Measurements from ENCODE around the gene SMARCD2. TPM values are rescaled to one million over a fixed set of nuclear protein-coding genes. Genes with fewer than 3 reads are reported as not detected.
"Not testable (repeated sequence)": the region's sequence is repeated elsewhere in the genome, so short reads cannot be mapped to it uniquely, and the experiment has no call there.

The SMARCD2 gene
- 56.0 TPM for total RNA-seq

- H3K27me3 ChIP-seq (ENCODE audit: insufficient read depth, low read length): no peaks in the 10 kb centered on the region
- no peaks in the 10 kb centered on the region for H3K9me3 ChIP-seq (ENCODE audit: low read depth, low read length)
- H3K4me1 ChIP-seq (ENCODE audit: insufficient read depth, low read length): peaks cover 54% of the 10 kb centered on the region
- H3K4me3 ChIP-seq (ENCODE audit: low read length): peak within 1 kb of the TSS; percentile 80
Measured at GRCh38 chr17:63842540-63843386, at the start of gene SMARCD2. SMARCD2 (minus strand) TSS chr17:63842685; CDS start chr17:63842674, 11 bp downstream.

GRCh38 chr17:63889026-63889848 is 46.8 kb upstream of the SMARCD2 start:
- not testable (repeated sequence) for H3K9me3 ChIP-seq (ENCODE audit: low read depth, low read length); H3K27me3 ChIP-seq (ENCODE audit: insufficient read depth, low read length); H3K4me3 ChIP-seq (ENCODE audit: low read length); H3K4me1 ChIP-seq (ENCODE audit: insufficient read depth, low read length)

GRCh38 chr17:63885119-63885518 is 42.6 kb upstream of the SMARCD2 start:
- not testable (repeated sequence) for H3K4me1 ChIP-seq (ENCODE audit: insufficient read depth, low read length); H3K4me3 ChIP-seq (ENCODE audit: low read length); H3K9me3 ChIP-seq (ENCODE audit: low read depth, low read length); H3K27me3 ChIP-seq (ENCODE audit: insufficient read depth, low read length)

DNA sequence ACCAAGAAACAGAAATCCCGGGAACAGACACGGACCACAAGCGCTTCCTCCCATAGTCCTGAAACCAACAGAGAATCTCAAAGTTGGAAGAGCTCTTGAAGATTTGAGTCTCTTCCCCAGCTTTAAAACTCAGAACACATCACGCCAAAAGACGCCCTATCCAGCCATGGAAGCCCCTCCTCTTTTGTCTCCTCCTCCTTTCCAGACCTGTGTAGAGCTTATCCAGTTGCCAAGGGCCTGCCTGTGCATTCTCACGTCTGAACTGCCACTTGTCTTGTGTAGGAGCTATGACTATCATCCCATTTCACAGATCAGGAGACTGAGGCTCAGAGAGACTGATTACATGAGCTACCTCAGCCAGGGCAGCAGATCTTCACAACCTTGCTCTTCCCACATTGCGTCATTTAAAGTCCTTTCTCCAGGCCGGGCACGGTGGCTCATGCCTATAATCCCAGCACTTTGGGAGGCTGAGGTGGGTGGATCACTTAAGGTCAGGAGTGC is 40.2 kb upstream of the SMARCD2 start:
- H3K9me3 ChIP-seq (ENCODE audit: low read depth, low read length); H3K27me3 ChIP-seq (ENCODE audit: insufficient read depth, low read length); H3K4me3 ChIP-seq (ENCODE audit: low read length); H3K4me1 ChIP-seq (ENCODE audit: insufficient read depth, low read length): not testable (repeated sequence)

DNA sequence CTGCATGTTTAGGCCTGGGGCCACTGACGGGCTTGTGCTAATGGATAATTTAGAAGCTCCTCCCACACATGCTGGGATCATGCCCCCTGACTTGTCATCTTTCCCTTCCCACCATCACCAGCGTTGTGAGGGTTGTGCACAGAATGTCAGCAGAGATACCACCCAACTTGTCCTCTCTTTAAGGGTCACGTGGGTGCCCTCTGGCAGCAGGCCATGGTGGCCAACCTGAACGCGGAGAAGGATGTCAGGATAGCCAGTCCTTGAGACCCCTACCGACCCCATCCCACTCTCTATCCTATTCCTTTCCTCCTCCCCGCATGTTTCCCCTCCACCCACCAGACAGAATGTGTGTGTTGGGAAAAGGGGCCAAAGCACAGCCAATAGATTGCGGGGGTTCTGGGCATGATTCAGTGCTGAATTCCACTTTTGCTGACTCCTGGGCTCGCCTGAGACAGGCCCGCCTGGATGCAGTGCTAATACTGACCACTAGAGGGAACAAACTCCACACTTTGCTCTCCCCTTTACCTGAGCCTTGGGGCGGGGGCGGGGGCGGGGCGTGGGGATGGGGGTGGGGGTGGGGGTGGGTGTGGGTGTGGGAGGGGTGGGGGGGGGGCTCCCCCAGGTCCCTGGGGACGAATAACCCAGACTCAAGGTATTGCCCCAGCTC is 39.6 kb upstream of the SMARCD2 start, which contains the start of gene GH2:
GH2 (minus strand) TSS at position 10 of the 667 bp plus-strand sequence. CDS start 143 bp downstream, outside the sequence.
- Histone ChIP-seq H3K4me3 (ENCODE audit: low read length) (no peak within 1 kb of the TSS), H3K27me3 (ENCODE audit: insufficient read depth, low read length) (no peaks in the 10 kb centered on the region), H3K9me3 (ENCODE audit: low read depth, low read length) (no peaks in the 10 kb centered on the region), H3K4me1 (ENCODE audit: insufficient read depth, low read length) (no peaks in the 10 kb centered on the region)

DNA sequence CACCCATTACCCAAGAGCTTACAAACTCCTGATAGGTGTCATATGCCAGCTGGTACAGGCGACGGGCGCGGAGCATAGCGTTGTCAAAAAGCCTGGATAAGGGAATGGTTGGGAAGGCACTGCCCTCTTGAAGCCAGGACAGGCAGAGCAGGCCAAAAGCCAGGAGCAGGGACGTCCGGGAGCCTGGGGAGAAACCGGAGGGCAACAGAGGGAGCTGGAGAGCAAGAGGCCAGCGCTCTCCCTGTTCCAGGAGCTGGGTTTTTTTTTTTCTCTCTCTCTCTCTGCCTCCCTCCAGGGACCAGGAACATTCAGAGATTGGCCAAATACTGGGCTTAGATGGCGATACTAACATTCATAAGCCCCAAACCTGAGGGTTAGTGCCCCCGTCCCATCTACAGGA is 38.9 kb upstream of the SMARCD2 start:
- not testable (repeated sequence) for H3K4me1 ChIP-seq (ENCODE audit: insufficient read depth, low read length); H3K27me3 ChIP-seq (ENCODE audit: insufficient read depth, low read length); H3K4me3 ChIP-seq (ENCODE audit: low read length); H3K9me3 ChIP-seq (ENCODE audit: low read depth, low read length)

- no peak overlapping the region for H3K4me3 ChIP-seq (ENCODE audit: low read length)
- no peaks in the 10 kb centered on the region for H3K4me1 ChIP-seq (ENCODE audit: insufficient read depth, low read length)
- H3K9me3 ChIP-seq (ENCODE audit: low read depth, low read length): no peaks in the 10 kb centered on the region
- no peaks in the 10 kb centered on the region for H3K27me3 ChIP-seq (ENCODE audit: insufficient read depth, low read length)
Measured at GRCh38 chr17:63880706-63881105, 38.2 kb upstream of the SMARCD2 start.

GRCh38 chr17:63878413-63878812 is 35.9 kb upstream of the SMARCD2 start:
- H3K4me1 ChIP-seq (ENCODE audit: insufficient read depth, low read length); H3K4me3 ChIP-seq (ENCODE audit: low read length); H3K27me3 ChIP-seq (ENCODE audit: insufficient read depth, low read length); H3K9me3 ChIP-seq (ENCODE audit: low read depth, low read length): not testable (repeated sequence)

DNA sequence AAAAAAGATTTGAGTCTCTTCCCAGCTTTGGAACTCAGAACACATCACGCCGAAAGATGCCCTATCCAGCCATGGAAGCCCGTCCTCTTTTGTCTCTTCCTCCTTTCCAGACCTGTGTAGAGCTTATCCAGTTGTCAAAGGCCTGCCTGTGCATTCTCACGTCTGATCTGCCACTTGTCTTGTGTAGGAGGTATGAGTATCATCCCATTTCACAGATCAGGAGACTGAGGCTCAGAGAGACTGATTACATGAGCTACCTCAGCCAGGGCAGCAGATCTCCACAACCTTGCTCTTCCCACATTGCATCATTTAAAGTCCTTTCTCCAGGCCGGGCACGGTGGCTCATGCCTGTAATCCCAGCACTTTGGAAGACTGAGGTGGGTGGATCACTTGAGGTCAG is 32.2 kb upstream of the SMARCD2 start:
- not testable (repeated sequence) for H3K9me3 ChIP-seq (ENCODE audit: low read depth, low read length); H3K4me1 ChIP-seq (ENCODE audit: insufficient read depth, low read length); H3K4me3 ChIP-seq (ENCODE audit: low read length); H3K27me3 ChIP-seq (ENCODE audit: insufficient read depth, low read length)

GRCh38 chr17:63874061-63874626 is 31.7 kb upstream of the SMARCD2 start:
- not testable (repeated sequence) for H3K4me3 ChIP-seq (ENCODE audit: low read length); H3K4me1 ChIP-seq (ENCODE audit: insufficient read depth, low read length); H3K9me3 ChIP-seq (ENCODE audit: low read depth, low read length); H3K27me3 ChIP-seq (ENCODE audit: insufficient read depth, low read length)

DNA sequence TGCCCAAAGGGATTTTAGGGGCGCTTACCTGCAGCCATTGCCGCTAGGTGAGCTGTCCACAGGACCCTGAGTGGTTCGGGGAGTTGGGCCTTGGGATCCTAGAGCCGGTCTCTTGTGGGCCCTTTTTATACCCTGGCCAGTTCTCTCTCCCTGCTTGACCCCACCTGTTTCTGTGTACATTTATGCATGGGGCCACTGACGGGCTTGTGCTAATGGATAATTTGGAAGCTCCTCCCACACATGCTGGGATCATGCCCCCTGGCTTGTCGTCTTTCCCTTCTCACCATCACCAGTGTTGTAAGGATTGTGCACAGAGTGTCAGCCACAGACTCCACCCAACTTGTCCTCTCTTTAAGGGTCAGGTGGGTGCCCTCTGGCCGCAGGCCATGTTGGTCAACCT is 31.1 kb upstream of the SMARCD2 start, which contains the start of gene CSH2:
CSH2 (minus strand) TSS at position 101 of the 400 bp plus-strand sequence; CDS start at position 38, 63 bp downstream.
- not testable (repeated sequence) for H3K27me3 ChIP-seq (ENCODE audit: insufficient read depth, low read length); H3K4me1 ChIP-seq (ENCODE audit: insufficient read depth, low read length); H3K9me3 ChIP-seq (ENCODE audit: low read depth, low read length); H3K4me3 ChIP-seq (ENCODE audit: low read length)

DNA sequence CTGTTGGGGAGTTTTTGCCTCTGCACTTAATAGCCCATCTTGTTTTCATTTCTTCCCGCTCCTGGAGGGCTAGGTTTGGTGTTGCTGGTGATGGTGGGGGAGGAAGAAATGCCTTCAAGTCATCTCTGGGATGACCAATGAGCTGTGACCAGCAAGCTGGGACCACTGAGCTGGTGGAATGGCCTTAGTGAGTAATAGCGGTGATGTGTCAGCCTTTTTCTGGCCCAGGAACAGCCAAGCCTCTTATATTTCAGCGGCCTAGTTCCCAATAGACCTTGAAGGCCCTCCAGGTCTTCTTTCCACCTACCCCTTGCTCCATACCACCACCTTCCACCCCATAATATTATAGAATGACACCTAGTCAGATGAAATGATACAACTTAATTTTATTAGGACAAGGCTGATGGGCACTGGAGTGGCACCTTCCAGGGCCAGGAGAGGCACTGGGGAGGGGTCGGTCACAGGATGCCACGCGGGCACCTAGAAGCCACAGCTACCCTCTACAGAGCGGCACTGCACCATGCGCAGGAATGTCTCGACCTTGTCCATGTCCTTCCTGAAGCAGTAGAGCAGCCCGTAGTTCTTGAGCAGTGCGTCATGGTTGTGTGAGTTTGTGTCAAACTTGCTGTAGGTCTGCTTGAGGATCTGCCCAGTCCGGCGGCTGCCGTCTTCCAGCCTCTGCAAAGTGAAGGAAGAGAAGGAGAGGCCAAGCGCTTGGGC is 29.3 kb upstream of the SMARCD2 start:
- H3K9me3 ChIP-seq (ENCODE audit: low read depth, low read length); H3K4me1 ChIP-seq (ENCODE audit: insufficient read depth, low read length); H3K4me3 ChIP-seq (ENCODE audit: low read length); H3K27me3 ChIP-seq (ENCODE audit: insufficient read depth, low read length): not testable (repeated sequence)

- not testable (repeated sequence) for H3K4me3 ChIP-seq (ENCODE audit: low read length); H3K27me3 ChIP-seq (ENCODE audit: insufficient read depth, low read length); H3K9me3 ChIP-seq (ENCODE audit: low read depth, low read length); H3K4me1 ChIP-seq (ENCODE audit: insufficient read depth, low read length)
Measured at GRCh38 chr17:63870292-63870665, 27.8 kb upstream of the SMARCD2 start.

DNA sequence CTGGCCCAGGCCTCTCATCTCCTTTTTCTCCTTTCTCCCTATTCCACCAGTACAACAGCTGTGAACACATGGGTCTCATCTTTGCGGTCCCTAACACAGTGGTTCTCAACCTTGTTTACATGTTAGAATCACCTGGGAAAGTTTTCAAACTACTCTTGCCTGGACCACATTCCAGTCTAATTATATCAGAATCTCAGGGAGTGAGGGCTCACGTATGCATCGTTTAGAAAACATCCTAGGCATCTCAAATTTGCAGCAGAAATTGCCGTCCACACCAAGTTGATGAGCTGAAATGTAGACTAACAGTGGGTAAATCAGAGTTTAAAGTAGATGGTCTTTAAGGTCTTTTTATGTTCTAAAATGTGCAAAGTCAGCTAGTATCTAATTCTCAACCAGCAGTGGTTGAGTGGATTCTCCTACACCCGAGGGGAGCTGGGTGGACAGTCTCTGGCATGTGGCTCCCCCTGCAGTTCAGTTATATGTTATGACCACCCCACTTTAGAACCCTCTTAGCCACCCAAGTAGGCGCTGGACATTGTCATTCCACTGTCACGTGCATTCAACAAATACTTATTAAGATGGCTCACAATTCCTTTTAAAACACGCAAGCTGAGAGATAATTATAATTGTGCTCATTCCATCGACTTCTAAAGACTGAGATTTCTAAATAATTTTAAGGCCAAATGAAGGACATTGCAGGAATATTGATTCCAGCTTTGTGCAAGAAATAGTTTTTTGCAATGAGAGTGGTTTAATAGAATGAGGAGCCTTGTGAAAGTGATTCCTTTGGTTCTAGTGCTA is 27.2 kb upstream of the SMARCD2 start:
- not testable (repeated sequence) for H3K27me3 ChIP-seq (ENCODE audit: insufficient read depth, low read length); H3K9me3 ChIP-seq (ENCODE audit: low read depth, low read length); H3K4me1 ChIP-seq (ENCODE audit: insufficient read depth, low read length); H3K4me3 ChIP-seq (ENCODE audit: low read length)
